Astrocyte (in vitro differentiated cells and primary cell): ENCODE data around the gene MYOF. TPM values are rescaled to one million over a fixed set of nuclear protein-coding genes. Genes with fewer than 3 reads are reported as not detected.

Experiments
- DNase-seq: peaks from one replicate; pipeline ENCODE4 v3.0.0-alpha.2; 2010; ENCODE audit warnings: low read depth
- FAIRE-seq: peaks from 2 replicates; lab custom pipeline; 2011; peaks lifted over from hg19 to GRCh38; lab: Jason Lieb, UNC
- H2AFZ ChIP-seq: 2 replicates; pipeline ENCODE4 v1.6.0; 2012; ENCODE audit warnings: low read depth, low read length, inconsistent platforms
- H3K27ac ChIP-seq: 2 replicates; pipeline ENCODE4 v1.5.1; 2011; ENCODE audit warnings: low read depth, low read length, inconsistent platforms
- H3K27me3 ChIP-seq: 2 replicates; pipeline ENCODE4 v1.6.0; 2011; ENCODE audit warnings: low read length, inconsistent platforms; ENCODE audit not compliant: insufficient read depth
- H3K36me3 ChIP-seq: 2 replicates; pipeline ENCODE4 v1.5.1; 2011; ENCODE audit warnings: low read length, inconsistent platforms; ENCODE audit not compliant: insufficient read depth
- H3K4me1 ChIP-seq: 2 replicates; pipeline ENCODE4 v1.5.1; 2011; ENCODE audit warnings: low read length, inconsistent platforms; ENCODE audit not compliant: insufficient read depth
- H3K4me2 ChIP-seq: 2 replicates; pipeline ENCODE4 v1.6.0; 2012; ENCODE audit warnings: low read length, inconsistent platforms
- H3K4me3 ChIP-seq: 2 replicates; pipeline ENCODE4 v1.5.1; 2011; ENCODE audit warnings: low read depth, mild to moderate bottlenecking, low read length, inconsistent platforms; ENCODE audit not compliant: insufficient read depth
- H3K79me2 ChIP-seq: 2 replicates; pipeline ENCODE4 v1.6.0; 2012; ENCODE audit warnings: mild to moderate bottlenecking, low read length, inconsistent platforms; ENCODE audit not compliant: insufficient read depth
- H3K9ac ChIP-seq: 2 replicates; pipeline ENCODE4 v1.6.0; 2012; ENCODE audit warnings: mild to moderate bottlenecking, low read length, inconsistent platforms
- H3K9me3 ChIP-seq: 2 replicates; pipeline ENCODE4 v1.5.1; 2012; ENCODE audit warnings: low read depth, mild to moderate bottlenecking, low read length, inconsistent platforms; ENCODE audit not compliant: insufficient read depth
- H4K20me1 ChIP-seq: 2 replicates; pipeline ENCODE4 v1.6.0; 2012; ENCODE audit warnings: low read length, inconsistent platforms; ENCODE audit not compliant: insufficient read depth
- H3K27ac Mint-ChIP-seq: one replicate; pipeline ENCODE4 v1.8.0; 2021; ENCODE audit warnings: mild to moderate bottlenecking, mixed read lengths; ENCODE audit not compliant: unreplicated experiment
- H3K27me3 Mint-ChIP-seq: one replicate; pipeline ENCODE4 v1.8.0; 2021; ENCODE audit warnings: low read depth, mixed read lengths; ENCODE audit not compliant: unreplicated experiment
- H3K36me3 Mint-ChIP-seq: one replicate; pipeline ENCODE4 v1.8.0; 2021; ENCODE audit warnings: low read depth, mixed read lengths; ENCODE audit not compliant: unreplicated experiment
- H3K4me1 Mint-ChIP-seq: one replicate; pipeline ENCODE4 v1.8.0; 2021; ENCODE audit warnings: low read depth, mixed read lengths; ENCODE audit not compliant: unreplicated experiment
- H3K4me3 Mint-ChIP-seq: one replicate; pipeline ENCODE4 v1.8.0; 2021; ENCODE audit warnings: mild to moderate bottlenecking, moderate library complexity, mixed read lengths; ENCODE audit not compliant: unreplicated experiment
- H3K9me3 Mint-ChIP-seq: one replicate; pipeline ENCODE4 v1.8.0; 2021; ENCODE audit warnings: mild to moderate bottlenecking, mixed read lengths; ENCODE audit not compliant: unreplicated experiment
- EZH2 ChIP-seq: IDR thresholded peaks from 2 replicates; pipeline ENCODE4 v1.6.1; 2012; ENCODE audit warnings: mild to moderate bottlenecking, low read length, inconsistent platforms; ENCODE audit not compliant: insufficient read depth
- total RNA-seq: library from RNA; stranded (reverse); gene quantifications from 2 replicates; pipeline ENCODE4 v1.2.1, GENCODE V29; 2021
- TF ChIP-seq, protein P1 (sequence below): IDR thresholded peaks from 2 replicates; pipeline ENCODE4 v1.5.1; 2011; ENCODE audit warnings: low read depth, mild to moderate bottlenecking, inconsistent platforms, low read length, moderate library complexity; ENCODE audit not compliant: insufficient read depth

MYOF gene
- total RNA-seq, 1 donor from 2014 or later: 306 TPM

DNA sequence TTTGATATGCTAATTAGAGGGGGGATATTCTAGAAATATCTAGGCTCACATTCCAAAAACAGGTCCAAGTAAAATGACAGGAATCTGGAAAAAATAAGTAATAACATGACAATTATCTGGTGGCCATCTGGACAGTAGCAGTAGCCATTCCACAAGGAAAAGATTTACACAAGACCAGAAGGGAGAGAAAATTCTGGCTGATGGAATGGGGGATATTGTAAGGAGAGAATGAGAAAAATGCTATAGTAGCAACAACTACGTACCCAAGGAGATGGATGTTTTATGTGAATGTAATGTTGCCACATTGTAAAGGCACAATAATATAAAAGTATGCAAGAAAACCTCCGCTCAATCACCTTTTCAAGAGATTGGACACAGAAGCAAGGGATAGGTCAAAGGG lies 5.4 kb downstream of the MYOF start:
- Histone ChIP-seq H3K79me2 (peaks cover 97% of the 10 kb centered on the region), H3K4me3 (no peak overlapping the region), H3K9me3 (no peaks in the 10 kb centered on the region), H3K9ac (peak overlapping the region; percentile 22), H3K27ac (peak overlapping the region; percentile 92), H3K4me2 (peak overlapping the region; percentile 54), H3K27me3 (no peaks in the 10 kb centered on the region), H4K20me1 (peaks cover 31% of the 10 kb centered on the region), H2AFZ (no peak overlapping the region), H3K36me3 (peaks cover 38% of the 10 kb centered on the region), H3K4me1 (peaks cover 59% of the 10 kb centered on the region)
- TF ChIP-seq EZH2: no peak
- TF ChIP-seq, protein P1, sequence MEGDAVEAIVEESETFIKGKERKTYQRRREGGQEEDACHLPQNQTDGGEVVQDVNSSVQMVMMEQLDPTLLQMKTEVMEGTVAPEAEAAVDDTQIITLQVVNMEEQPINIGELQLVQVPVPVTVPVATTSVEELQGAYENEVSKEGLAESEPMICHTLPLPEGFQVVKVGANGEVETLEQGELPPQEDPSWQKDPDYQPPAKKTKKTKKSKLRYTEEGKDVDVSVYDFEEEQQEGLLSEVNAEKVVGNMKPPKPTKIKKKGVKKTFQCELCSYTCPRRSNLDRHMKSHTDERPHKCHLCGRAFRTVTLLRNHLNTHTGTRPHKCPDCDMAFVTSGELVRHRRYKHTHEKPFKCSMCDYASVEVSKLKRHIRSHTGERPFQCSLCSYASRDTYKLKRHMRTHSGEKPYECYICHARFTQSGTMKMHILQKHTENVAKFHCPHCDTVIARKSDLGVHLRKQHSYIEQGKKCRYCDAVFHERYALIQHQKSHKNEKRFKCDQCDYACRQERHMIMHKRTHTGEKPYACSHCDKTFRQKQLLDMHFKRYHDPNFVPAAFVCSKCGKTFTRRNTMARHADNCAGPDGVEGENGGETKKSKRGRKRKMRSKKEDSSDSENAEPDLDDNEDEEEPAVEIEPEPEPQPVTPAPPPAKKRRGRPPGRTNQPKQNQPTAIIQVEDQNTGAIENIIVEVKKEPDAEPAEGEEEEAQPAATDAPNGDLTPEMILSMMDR: no peak
- no peaks in the 10 kb centered on the region for H3K9me3 Mint-ChIP-seq
- FAIRE-seq (no peak), DNase-seq (no peak)
- H3K4me1 Mint-ChIP-seq: peaks cover 55% of the 10 kb centered on the region
- peaks cover 13% of the 10 kb centered on the region for H3K36me3 Mint-ChIP-seq
- H3K27me3 Mint-ChIP-seq: no peaks in the 10 kb centered on the region
- H3K4me3 Mint-ChIP-seq: no peak overlapping the region
- no peak overlapping the region for H3K27ac Mint-ChIP-seq

- Histone ChIP-seq H3K36me3 (peaks cover 38% of the 10 kb centered on the region), H3K4me2 (peak overlapping the region; percentile 48), H3K27ac (peak overlapping the region; percentile 92), H4K20me1 (peaks cover 31% of the 10 kb centered on the region), H3K27me3 (no peaks in the 10 kb centered on the region), H3K4me1 (peaks cover 68% of the 10 kb centered on the region), H3K9ac (peak overlapping the region; percentile 67), H3K79me2 (peaks cover 90% of the 10 kb centered on the region), H2AFZ (no peak overlapping the region), H3K9me3 (no peaks in the 10 kb centered on the region), H3K4me3 (no peak overlapping the region)
- no peaks in the 10 kb centered on the region for H3K27me3 Mint-ChIP-seq
- peak; percentile 97 for DNase-seq
- FAIRE-seq: peak; percentile 50
- peaks cover 14% of the 10 kb centered on the region for H3K36me3 Mint-ChIP-seq
- H3K27ac Mint-ChIP-seq: peak overlapping the region; percentile 34
- TF ChIP-seq, protein P1: no peak
- TF ChIP-seq EZH2: no peak
- H3K4me1 Mint-ChIP-seq: peaks cover 61% of the 10 kb centered on the region
- no peaks in the 10 kb centered on the region for H3K9me3 Mint-ChIP-seq
- no peak overlapping the region for H3K4me3 Mint-ChIP-seq
Observed at GRCh38 chr10:93475871-93476270, 6.3 kb downstream of the MYOF start.

DNA sequence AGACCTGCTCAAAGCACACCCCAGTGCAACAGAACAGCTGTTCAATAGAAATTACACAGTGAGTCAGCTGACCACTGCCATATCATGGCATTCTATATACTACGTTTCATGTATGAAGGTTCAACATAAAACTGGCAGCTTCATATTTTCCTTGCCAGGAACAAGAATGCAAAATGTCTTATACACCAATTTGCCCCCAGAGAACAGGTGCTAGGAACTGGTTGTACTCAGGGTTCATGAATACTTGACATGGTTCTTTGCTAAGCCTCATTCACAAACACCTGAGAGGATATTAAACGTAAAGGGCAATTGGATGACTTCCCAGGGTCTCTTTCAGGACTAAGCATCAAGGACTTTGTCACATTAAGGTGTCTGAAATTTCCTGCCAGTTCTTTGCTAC lies 6.9 kb downstream of the MYOF start:
- DNase-seq (no peak), FAIRE-seq (no peak)
- Histone ChIP-seq H3K4me1 (peaks cover 74% of the 10 kb centered on the region), H3K79me2 (peaks cover 90% of the 10 kb centered on the region), H2AFZ (no peak overlapping the region), H3K4me3 (no peak overlapping the region), H4K20me1 (peaks cover 28% of the 10 kb centered on the region), H3K9me3 (no peaks in the 10 kb centered on the region), H3K27me3 (no peaks in the 10 kb centered on the region), H3K4me2 (peak overlapping the region; percentile 48), H3K9ac (peak overlapping the region; percentile 67), H3K36me3 (peaks cover 38% of the 10 kb centered on the region), H3K27ac (peak overlapping the region; percentile 92)
- H3K4me3 Mint-ChIP-seq: peak overlapping the region; percentile 45
- no peak overlapping the region for H3K27ac Mint-ChIP-seq
- H3K36me3 Mint-ChIP-seq: peaks cover 17% of the 10 kb centered on the region
- peaks cover 2% of the 10 kb centered on the region for H3K9me3 Mint-ChIP-seq
- peaks cover 65% of the 10 kb centered on the region for H3K4me1 Mint-ChIP-seq
- no peak for TF ChIP-seq EZH2
- TF ChIP-seq, protein P1: no peak
- no peaks in the 10 kb centered on the region for H3K27me3 Mint-ChIP-seq
